Midbrain (tissue), 1 donor: ENCODE results near the gene SCN2A.
"Not testable (repeated sequence)": the region's sequence is repeated elsewhere in the genome, so short reads cannot be mapped to it uniquely, and the experiment has no call there.

Source experiments
- DNase-seq: peaks from one replicate; lab custom pipeline; 2025; lab: John Stamatoyannopoulos, UW

Gene SCN2A

GRCh38 chr2:165253178-165253577 lies 14.0 kb downstream of the SCN2A start:
- no peak for DNase-seq

DNA sequence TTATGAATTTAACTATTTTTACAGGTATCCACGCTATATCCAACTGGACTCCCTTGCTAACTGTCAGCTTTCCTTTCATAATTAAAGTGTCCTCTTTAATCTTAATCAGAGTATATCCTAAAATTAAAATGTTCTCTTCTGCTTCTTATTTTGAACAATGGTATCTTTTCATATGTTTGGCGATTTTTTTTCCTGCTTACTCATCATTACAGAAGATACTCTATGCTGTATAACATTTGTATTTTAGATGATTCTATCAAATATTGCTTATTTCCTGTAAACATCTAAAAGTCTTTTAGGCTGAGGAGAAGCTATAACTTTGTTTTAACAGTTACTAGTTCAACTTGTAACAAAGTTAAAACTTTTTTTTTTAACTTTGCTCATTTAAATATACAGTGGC lies 17.4 kb downstream of the SCN2A start:
- DNase-seq, result no peak

- DNase-seq, result not testable (repeated sequence)
Measured at GRCh38 chr2:165260347-165260746, 21.1 kb downstream of the SCN2A start.

GRCh38 chr2:165268754-165269153 lies 29.5 kb downstream of the SCN2A start:
- no peak for DNase-seq

GRCh38 chr2:165273176-165273575 lies 34.0 kb downstream of the SCN2A start:
- no peak for DNase-seq

GRCh38 chr2:165274698-165275097 lies 35.5 kb downstream of the SCN2A start:
- no peak for DNase-seq

DNA sequence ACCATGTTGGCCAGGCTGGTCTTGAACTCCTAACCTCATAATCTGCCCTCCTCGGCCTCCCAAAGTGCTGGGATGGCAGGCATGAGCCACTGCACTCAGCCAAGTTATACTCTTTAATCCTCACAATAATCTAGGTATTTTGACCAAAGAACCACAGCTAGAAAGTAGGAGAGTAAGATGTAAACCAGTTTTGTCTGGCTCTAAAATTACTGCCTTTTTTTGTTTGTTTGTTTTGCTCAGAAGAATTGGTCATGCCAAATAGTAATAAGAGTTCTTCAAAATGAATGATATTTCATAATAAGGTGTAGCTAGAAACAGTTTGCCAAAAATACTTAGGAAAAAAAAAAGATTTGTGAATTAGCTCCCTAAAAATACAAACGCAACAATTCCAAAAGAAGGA lies 36.7 kb downstream of the SCN2A start:
- DNase-seq, result no peak

DNA sequence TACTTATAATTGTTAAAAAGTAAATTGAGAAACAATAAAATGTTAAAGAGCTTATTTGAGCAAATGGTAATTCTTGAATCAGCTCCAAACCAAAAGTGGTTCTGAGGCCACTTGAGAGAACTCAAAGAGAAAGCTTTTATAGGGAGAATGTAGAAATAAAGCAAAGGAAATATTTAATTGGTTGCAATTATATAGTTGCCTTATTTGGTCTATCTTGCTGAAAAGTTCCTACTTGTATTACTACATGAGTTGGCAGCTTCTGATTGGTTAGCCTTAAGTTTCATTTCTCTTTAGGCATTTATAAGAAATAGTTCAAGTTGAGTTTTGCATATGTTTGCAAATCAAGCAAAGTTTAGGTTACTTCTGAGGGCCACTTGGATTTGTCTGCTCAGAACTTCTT lies 38.1 kb downstream of the SCN2A start:
- DNase-seq, result no peak

DNA sequence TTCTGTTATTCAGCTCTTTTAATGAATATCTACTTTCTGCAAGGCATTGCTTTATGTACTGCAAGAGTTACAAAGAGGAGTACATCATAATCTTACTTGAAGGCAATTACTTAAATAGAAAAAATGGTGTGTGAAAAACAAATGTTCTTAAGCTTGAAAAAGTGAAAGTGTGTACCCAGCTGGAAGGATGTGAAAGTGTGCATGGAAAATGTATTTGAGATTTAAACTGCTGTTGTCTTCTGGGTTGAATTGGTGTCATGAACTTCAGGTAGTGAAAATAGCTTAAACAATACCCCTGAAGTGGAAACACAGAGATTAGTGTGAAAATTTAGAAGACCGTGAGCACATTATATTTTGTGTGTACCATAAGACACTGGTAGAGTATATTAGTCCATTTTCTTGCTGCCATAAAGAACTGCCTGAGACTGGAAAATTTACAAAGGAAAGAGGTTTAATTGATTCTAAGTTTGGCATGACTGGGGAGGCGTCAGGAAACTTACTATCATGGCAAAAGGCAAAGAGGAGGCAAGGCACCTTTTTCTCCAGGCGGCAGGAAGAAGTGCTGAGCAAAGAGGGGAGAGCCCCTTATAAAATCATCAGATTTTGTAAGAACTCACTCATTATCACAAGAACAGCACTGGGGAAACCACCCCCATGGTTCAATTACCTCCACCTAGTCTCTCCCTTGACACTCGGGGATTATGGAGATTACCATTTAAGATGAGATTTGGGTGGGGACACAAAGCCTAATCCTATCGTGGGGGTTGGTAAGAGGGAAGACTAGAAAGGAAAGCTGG lies 38.8 kb downstream of the SCN2A start:
- no peak for DNase-seq

- DNase-seq, result no peak
Measured at GRCh38 chr2:165280356-165280755, 41.1 kb downstream of the SCN2A start.

- DNase-seq, result no peak
Measured at GRCh38 chr2:165281387-165281786, 42.2 kb downstream of the SCN2A start.

DNA sequence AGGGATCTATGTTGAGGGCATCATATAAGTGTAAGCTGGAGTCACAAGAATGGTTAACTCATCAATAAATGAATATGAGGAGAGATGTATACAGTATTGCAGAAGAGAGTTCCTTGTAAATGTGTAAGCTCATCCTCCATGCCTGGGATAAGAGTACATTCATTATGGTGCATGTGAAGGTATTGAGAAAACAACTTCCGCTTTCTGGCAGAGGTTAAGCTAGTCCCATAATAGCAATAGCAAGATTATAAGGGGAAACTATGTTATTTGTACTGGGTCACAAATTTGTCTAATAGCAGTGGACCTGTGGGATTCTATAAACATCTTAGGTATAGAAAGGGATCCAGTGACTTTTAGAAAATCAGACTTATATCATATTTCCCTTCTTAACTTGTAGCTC lies 44.1 kb downstream of the SCN2A start:
- DNase-seq, result no peak

DNA sequence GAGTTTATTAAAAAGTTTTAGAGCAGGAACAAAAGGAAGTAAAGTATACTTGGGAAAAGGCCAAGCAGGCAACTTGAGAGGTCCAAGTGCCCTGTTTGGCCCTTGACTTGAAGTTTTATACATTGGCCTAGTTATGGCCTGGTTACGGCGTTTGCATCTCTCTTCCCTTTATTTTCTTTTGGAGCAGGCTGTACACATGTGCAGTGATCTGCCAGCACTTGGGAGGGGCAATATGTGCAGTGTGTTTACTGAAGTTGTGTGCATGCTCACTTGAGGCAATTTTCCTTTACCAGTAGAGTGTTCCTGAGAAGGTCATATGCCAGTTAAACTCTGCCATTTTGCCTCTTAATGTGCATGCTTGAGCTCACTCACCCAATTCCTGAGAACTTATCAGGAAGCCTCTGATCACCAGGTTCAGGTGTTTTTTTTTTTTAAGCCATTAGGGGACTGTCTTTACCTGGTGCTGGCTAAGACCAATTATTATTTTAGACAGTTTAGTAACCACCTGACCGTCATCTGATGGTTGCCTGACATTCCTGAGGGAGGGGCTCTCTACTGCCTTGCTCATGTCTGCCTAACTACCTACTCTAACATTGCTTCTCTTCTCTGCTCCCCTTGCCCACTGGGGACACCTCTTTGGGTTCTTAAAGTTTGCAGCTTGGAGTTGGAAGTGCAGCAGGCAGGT lies 48.0 kb downstream of the SCN2A start:
- DNase-seq, result no peak

GRCh38 chr2:165289069-165289468 lies 49.9 kb downstream of the SCN2A start:
- no peak for DNase-seq

- DNase-seq, result peak; percentile 82
Measured at GRCh38 chr2:165293440-165294420, 54.5 kb downstream of the SCN2A start.

GRCh38 chr2:165294912-165295311 lies 55.7 kb downstream of the SCN2A start:
- no peak for DNase-seq

DNA sequence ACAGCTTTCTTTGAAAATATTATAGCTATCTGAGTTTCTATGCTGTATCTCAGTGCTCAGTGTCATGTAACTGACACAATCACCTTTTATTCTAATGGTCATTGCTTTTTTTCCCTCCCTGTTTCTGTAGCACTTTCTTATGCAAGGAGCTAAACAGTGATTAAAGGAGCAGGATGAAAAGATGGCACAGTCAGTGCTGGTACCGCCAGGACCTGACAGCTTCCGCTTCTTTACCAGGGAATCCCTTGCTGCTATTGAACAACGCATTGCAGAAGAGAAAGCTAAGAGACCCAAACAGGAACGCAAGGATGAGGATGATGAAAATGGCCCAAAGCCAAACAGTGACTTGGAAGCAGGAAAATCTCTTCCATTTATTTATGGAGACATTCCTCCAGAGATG lies 56.4 kb downstream of the SCN2A start:
- no peak for DNase-seq

- DNase-seq, result no peak
Measured at GRCh38 chr2:165305391-165306096, 66.3 kb downstream of the SCN2A start.

DNA sequence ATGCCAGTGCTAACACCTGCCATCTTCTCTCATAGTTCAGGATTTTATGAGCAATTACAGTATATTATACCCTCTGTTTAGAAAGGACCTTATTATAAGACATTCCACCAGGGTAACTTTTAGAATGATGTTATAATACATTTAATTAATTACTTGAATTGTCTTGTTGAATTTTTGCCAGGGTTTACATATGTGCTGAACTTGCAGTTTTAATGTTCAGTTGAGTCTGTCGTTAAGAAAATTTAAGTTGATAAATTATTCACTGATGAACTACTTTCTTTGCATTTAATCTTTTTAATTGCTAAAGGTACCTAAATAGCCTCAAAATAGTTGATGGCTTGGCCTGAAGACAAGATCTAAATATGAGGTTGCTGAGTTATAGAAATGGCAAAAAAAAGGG lies 68.1 kb downstream of the SCN2A start:
- no peak for DNase-seq

GRCh38 chr2:165311949-165312348 lies 72.7 kb downstream of the SCN2A start:
- no peak for DNase-seq

DNA sequence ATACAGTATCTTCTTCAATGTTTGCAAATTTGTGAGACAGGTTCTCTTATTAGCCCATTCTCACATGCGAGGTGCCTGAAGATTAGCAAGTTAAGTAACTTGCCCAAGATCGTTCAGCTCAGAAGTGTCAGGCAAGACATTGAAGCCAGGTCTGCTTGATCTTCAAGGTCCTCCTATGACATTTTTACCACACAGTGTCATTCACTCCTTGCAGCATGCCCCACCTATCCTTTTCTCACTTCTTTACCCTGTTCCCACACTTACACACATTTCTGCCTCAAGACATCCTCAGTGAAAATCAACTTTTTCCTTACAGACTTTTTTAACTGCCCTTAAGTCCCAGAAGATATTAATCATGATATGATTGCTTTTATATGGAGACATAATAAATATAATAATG lies 73.8 kb downstream of the SCN2A start:
- no peak for DNase-seq

DNA sequence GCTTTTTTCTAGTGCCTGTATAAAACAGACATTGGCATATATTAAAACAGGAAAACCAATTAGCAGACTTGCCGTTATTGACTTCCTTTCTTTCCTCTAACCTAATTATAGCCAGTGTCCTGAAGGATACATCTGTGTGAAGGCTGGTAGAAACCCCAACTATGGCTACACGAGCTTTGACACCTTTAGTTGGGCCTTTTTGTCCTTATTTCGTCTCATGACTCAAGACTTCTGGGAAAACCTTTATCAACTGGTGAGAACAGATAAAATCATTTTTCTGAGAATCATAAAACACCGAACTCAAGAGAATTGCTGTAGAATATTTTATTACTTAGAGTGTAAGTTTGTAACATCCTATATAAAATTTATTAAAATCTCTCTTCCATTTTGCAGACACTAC lies 74.3 kb downstream of the SCN2A start:
- no peak for DNase-seq
